GM23338 (cell line): ENCODE results near the gene TGFBRAP1.

Source experiments
- EZH2 ChIP-seq: fragments of 200-600 bp; sonication (generic); IDR thresholded peaks from one replicate; pipeline ENCODE4 v1.8.0; 2017; ENCODE audit warnings: antibody characterized with exemption, mild to moderate bottlenecking, low read depth; ENCODE audit not compliant: unreplicated experiment
- EZH2phosphoT487 ChIP-seq: fragments of 200-600 bp; sonication (generic); IDR thresholded peaks from one replicate; pipeline ENCODE4 v1.8.1; 2018; ENCODE audit warnings: antibody characterized with exemption; ENCODE audit not compliant: unreplicated experiment
- POLR2AphosphoS5 ChIP-seq: IDR thresholded peaks from 2 replicates; pipeline ENCODE4 v1.6.1; 2016; ENCODE audit warnings: antibody characterized with exemption, low read depth
- TF ChIP-seq, protein P1 (sequence below), 2 experiments: fragments of 200-600 bp in 1 of 2; sonication (generic) in 1 of 2; conservative IDR thresholded peaks; 2 replicates each; pipeline versions ENCODE4 v1.5.1 to v1.6.1; 2016 to 2017; ENCODE audit warnings: antibody characterized with exemption in 2 of 2, low read depth in 2 of 2, mild to moderate bottlenecking in 2 of 2, moderate library complexity in 1 of 2
- TF ChIP-seq, protein P2 (sequence below): IDR thresholded peaks from one replicate; pipeline ENCODE4 v1.6.1; 2018; ENCODE audit warnings: antibody characterized with exemption; ENCODE audit not compliant: unreplicated experiment

DNA sequence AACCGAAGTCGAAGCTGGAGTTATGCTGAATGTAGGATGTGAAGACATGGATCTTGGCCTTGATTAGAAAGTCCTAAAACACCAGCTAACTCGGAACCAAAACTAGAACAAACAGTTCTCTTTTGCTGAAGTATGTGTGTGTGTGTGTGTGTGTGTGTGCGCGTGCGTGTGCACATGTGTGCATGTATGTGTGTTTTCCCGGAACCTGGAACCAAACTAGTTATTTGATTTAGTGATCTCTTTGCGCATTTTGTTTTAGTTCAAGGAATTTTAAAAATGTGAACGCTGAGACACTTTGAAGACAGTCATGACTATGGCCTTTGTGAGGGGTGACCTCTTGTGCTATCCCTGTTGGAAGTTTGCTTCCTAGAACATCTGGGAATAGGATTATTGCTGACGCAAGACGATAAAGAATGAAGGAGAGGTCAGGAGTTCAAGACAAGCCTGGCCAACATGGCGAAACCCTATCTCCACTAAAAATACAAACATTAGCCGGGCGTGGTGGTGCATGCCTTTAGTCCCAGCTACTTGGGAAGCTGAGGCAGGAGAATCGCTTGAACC lies 45.5 kb upstream of the TGFBRAP1 start:
- TF ChIP-seq, protein P1, sequence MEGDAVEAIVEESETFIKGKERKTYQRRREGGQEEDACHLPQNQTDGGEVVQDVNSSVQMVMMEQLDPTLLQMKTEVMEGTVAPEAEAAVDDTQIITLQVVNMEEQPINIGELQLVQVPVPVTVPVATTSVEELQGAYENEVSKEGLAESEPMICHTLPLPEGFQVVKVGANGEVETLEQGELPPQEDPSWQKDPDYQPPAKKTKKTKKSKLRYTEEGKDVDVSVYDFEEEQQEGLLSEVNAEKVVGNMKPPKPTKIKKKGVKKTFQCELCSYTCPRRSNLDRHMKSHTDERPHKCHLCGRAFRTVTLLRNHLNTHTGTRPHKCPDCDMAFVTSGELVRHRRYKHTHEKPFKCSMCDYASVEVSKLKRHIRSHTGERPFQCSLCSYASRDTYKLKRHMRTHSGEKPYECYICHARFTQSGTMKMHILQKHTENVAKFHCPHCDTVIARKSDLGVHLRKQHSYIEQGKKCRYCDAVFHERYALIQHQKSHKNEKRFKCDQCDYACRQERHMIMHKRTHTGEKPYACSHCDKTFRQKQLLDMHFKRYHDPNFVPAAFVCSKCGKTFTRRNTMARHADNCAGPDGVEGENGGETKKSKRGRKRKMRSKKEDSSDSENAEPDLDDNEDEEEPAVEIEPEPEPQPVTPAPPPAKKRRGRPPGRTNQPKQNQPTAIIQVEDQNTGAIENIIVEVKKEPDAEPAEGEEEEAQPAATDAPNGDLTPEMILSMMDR (conservative IDR thresholded peaks at IDR 0.05; ENCODE audit: low read depth in 2 of 2) = no peak
- TF ChIP-seq EZH2 = no peak
- no peak for TF ChIP-seq EZH2phosphoT487
- TF ChIP-seq, protein P2, sequence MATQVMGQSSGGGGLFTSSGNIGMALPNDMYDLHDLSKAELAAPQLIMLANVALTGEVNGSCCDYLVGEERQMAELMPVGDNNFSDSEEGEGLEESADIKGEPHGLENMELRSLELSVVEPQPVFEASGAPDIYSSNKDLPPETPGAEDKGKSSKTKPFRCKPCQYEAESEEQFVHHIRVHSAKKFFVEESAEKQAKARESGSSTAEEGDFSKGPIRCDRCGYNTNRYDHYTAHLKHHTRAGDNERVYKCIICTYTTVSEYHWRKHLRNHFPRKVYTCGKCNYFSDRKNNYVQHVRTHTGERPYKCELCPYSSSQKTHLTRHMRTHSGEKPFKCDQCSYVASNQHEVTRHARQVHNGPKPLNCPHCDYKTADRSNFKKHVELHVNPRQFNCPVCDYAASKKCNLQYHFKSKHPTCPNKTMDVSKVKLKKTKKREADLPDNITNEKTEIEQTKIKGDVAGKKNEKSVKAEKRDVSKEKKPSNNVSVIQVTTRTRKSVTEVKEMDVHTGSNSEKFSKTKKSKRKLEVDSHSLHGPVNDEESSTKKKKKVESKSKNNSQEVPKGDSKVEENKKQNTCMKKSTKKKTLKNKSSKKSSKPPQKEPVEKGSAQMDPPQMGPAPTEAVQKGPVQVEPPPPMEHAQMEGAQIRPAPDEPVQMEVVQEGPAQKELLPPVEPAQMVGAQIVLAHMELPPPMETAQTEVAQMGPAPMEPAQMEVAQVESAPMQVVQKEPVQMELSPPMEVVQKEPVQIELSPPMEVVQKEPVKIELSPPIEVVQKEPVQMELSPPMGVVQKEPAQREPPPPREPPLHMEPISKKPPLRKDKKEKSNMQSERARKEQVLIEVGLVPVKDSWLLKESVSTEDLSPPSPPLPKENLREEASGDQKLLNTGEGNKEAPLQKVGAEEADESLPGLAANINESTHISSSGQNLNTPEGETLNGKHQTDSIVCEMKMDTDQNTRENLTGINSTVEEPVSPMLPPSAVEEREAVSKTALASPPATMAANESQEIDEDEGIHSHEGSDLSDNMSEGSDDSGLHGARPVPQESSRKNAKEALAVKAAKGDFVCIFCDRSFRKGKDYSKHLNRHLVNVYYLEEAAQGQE = no peak
- no peak for TF ChIP-seq POLR2AphosphoS5
